ENCODE data around the gene ABHD13.
"Not testable (repeated sequence)": the region's sequence is repeated elsewhere in the genome, so short reads cannot be mapped to it uniquely, and the experiment has no call there.

The ABHD13 gene

DNA sequence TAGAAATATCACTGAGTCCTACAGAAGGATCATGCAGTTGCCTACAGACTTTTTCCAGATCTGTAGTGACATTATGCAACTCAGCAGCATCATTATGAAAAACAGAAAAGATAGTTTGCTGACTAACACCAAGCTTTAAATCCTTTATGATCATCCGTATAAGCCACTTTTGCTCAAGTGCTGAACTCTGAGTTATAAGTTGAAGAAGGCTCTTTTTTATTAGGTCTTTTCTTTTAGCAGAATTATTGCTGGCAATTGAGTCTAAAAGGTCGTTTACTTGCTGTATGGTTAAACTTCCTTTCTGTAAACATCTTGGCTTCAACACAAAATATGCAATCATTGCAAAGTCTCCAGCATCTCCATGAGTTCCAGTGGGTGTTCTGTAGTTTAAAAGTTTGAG, 7.6 kb upstream of the ABHD13 start:
- DNase-seq (ENCODE audit: extremely low read depth, low read depth) = no peak
- TF ChIP-seq, protein P1, sequence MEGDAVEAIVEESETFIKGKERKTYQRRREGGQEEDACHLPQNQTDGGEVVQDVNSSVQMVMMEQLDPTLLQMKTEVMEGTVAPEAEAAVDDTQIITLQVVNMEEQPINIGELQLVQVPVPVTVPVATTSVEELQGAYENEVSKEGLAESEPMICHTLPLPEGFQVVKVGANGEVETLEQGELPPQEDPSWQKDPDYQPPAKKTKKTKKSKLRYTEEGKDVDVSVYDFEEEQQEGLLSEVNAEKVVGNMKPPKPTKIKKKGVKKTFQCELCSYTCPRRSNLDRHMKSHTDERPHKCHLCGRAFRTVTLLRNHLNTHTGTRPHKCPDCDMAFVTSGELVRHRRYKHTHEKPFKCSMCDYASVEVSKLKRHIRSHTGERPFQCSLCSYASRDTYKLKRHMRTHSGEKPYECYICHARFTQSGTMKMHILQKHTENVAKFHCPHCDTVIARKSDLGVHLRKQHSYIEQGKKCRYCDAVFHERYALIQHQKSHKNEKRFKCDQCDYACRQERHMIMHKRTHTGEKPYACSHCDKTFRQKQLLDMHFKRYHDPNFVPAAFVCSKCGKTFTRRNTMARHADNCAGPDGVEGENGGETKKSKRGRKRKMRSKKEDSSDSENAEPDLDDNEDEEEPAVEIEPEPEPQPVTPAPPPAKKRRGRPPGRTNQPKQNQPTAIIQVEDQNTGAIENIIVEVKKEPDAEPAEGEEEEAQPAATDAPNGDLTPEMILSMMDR (IDR thresholded peaks at IDR 0.05; ENCODE audit: low read depth, low read length, missing control alignments) = no peak
- no peak overlapping the region for H3K4me3 ChIP-seq (replicated peaks; ENCODE audit: low read depth, low read length)

DNA sequence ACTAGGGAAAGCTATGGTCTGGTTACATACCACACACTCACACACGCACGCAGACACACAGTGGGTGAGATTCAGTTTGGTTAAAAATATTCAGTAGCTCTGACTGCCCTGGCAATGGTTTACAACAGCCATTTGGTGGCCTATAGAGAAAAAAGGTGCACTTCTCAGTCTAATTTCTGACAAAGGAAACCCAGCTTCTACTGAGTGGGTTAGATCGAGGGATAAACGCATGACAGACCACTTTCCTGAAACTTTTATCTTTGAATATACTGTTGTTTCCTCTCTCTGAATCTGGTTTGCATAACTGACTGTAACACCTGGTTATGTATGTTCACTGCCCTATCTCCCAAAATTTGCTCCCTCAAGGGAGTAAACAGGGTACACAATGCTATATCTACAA, 5.3 kb upstream of the ABHD13 start:
- no peak for DNase-seq (ENCODE audit: extremely low read depth, low read depth)
- H3K4me3 ChIP-seq (replicated peaks; ENCODE audit: low read depth, low read length) = no peak overlapping the region
- TF ChIP-seq, protein P1 (IDR thresholded peaks at IDR 0.05; ENCODE audit: low read depth, low read length, missing control alignments) = no peak

DNA sequence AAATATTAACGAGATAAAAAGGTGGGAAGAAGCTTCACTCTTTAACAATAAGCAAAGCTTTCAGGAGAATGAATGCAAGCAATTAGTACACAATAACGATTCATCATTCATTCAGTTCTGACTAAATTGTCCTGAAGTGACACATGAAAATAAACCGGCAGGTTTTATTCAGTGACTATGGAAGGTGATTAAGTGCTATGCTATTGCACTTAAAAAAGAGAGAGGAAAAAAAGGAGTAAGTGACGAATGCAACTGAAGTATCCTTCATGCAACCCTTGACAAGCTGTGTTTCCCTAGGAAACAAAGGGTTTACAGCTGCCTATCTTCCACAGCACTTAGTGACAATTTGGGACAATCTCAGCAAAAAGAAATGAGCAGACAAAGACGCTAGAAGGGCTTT, 4.2 kb upstream of the ABHD13 start:
- TF ChIP-seq, protein P1 (IDR thresholded peaks at IDR 0.05; ENCODE audit: low read depth, low read length, missing control alignments) = no peak
- peak overlapping the region; percentile 36; the same call in 1 of the 2 replicates for H3K4me3 ChIP-seq (replicated peaks; ENCODE audit: low read depth, low read length)
- DNase-seq (ENCODE audit: extremely low read depth, low read depth) = no peak

DNA sequence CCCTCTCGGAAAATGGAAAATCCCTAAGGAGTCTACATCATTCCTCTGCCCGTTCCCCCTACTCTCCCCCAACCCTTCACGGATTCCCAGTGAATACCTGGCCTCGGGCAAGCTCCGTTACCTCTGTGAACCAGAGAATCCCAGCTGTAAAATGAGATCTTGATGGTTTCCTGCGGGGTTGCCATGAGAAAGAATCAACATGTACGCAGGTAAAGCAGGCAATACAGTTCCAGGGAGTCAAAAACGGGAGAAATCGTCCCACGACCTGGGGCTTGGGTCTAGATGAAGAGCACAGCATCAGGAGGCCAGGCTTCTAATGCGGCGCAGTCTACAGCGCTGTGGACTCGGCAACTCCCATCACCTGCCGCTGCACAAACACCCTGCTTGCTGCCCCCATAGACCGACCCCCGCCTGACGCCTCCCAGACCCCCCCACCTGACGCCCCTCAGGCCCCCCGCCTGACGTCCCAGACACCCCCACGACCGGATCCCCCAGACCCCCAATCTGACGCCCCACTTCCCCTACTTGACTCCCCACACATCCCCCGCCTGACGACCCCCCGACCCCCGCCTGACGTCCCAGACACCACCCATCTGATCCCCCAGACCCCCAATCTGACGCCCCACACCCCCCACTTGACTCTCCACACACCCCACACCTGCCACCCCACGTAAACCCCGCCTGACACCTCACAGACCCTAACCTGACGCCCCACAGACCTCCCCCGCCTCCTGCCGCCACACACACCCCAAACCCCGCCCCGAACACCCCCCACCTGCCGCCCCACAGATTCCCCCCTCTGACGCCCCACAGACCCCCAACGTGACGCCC, 3.5 kb upstream of the ABHD13 start:
- no peak for DNase-seq (ENCODE audit: extremely low read depth, low read depth)
- peak overlapping the region; percentile 46 for H3K4me3 ChIP-seq (replicated peaks; ENCODE audit: low read depth, low read length)
- TF ChIP-seq, protein P1 (IDR thresholded peaks at IDR 0.05; ENCODE audit: low read depth, low read length, missing control alignments) = no peak

DNA sequence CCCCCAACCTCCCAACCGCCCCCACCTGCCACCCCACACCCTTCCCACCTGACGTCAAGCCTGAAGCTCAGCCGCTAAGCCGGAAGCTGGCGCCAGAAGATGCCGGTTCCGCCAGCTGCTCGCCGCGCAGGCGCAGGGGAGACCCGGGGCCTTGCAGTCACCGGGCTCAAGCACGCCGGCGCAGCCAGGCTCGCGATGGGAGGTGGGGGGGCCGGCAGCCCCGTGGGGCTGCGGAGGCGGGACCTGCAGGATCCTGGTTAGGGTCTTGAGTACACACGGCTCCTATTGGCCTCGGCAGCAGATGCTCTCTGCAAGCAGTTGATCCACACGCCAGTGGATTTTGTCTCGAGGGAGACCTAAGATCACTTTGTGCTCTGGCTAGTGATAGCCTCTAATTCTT, 2.8 kb upstream of the ABHD13 start, which contains the start of gene LIG4:
Gene LIG4 (minus strand): TSS at position 101 of the 400 bp plus-strand sequence. CDS start 4,268 bp downstream, outside the sequence.
- TF ChIP-seq, protein P1 (IDR thresholded peaks at IDR 0.05; ENCODE audit: low read depth, low read length, missing control alignments) = no peak
- peak within 1 kb of the TSS; percentile 46 for H3K4me3 ChIP-seq (replicated peaks; ENCODE audit: low read depth, low read length)
- peak; percentile 64 for DNase-seq (ENCODE audit: extremely low read depth, low read depth)

DNA sequence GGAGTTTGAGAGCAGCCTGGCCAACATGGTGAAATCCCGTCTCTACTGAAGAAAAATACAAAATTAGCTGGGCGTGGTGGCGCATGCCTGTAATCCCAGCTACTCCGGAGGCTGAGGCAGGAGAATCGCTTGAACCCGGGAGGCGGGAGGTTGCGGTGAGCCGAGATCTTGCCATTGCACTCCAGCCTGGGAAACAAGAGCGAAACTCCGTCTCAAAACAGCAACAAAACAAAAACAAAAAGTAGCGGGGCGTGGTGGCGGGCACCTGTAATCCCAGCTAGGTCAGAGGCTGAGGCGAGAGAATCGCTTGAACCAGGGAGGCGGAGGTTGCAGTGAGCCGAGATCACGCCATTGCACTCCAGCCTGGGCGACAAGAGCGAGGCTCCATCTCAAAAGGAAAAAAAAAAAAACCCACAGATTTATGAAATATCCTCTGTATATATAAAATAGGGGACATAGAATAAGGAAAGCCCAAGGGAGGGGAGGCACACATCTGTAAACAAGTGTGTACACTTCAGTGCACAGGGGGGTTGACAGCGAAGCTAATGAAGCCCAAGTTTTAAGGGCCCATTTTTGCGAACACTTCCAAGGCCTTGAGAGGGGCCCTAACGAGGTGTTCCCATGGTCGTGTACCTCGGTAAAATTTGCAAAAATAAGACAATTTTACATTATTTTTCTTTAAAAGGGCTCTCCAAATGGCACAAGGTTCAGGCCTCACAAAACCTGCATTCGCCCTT, 717 bp upstream of the ABHD13 start:
- DNase-seq (ENCODE audit: extremely low read depth, low read depth) = not testable (repeated sequence)
- H3K4me3 ChIP-seq (replicated peaks; ENCODE audit: low read depth, low read length) = peak overlapping the region; percentile 86

DNA sequence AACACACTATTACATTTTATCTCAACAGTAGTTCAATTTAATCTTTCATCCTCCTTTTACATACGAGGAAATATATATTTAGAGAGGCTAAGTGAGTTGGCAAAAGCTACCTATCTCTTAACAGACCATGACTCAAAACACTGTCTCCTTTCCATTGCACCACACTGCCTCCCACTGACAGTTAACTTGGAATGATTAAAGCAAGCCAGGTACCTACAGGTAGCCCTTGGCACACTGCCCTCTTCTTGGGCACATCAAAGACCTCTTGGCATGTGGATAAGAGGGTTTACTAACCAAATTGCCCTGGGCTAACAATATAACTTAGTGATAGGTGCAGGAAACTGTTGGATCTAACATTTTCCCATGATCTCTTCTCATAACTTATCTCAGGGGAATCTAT, 1.8 kb downstream of the ABHD13 start:
- TF ChIP-seq, protein P1 (IDR thresholded peaks at IDR 0.05; ENCODE audit: low read depth, low read length, missing control alignments) = no peak
- H3K4me3 ChIP-seq (replicated peaks; ENCODE audit: low read depth, low read length) = peak overlapping the region; percentile 86; the same call in 1 of the 2 replicates
- no peak for DNase-seq (ENCODE audit: extremely low read depth, low read depth)
